ENCODE measurements around the gene MYT1. TPM values are rescaled to one million over a fixed set of nuclear protein-coding genes. Genes with fewer than 3 reads are reported as not detected.
A peak's percentile ranks its signal among the peaks of the same experiment; 100 is the strongest.

The MYT1 gene
- total and polyA plus RNA-seq, 4 donors, result under 0.01 to 6.5 (median 0.08) TPM

DNA sequence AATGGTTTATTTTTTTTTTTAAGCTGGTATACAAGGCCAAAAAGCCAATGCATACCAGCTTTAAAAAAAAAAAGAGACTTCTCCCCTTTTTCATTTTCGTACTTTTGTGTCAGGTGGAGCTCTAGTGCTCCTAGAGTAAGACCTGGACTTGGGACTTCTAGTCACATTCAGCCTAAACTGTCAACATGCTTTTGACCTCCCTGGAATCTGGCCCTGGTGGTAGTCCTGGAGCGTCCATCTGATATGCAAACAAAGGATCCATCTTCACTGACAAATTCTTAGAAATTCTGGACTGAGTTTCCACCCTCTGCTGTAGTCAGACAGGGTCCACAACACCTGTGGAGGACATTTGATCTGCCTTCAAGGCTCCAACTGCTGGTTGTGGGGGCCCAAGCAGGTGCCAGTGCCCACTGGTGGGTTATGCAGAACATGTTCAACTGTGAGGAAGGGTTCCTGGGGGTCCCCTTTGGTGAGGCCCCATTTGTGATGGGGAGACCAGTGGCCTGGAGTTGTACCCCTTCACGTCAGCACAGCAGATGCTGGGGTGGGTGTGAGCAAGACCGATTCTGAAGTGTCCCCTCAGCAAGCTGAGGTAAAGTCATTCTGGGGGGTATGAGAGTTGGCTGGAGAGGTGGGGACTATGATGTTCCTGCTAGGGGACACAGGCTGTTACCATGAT, 78.7 kb downstream of the MYT1 start:
- DNase-seq (ENCODE audit: low spot score), result no peak
- WGBS, result 58% methylated on average over 4 of the region's 4 CpGs
- no peak overlapping the region for H3K4me3 ChIP-seq (ENCODE audit: low read depth in 1 of 3, low read length in 3 of 3)
- peaks cover 3 to 30% (median 21%) of the 10 kb centered on the region in 4 donors for H3K4me1 ChIP-seq (ENCODE audit: control insufficient read depth in 4 of 4, insufficient read depth in 4 of 4, low read length in 3 of 4)
- no peak for TF ChIP-seq GABPA (IDR thresholded peaks at IDR 0.05 in 1 of 2, conservative IDR thresholded peaks at IDR 0.05 in 1 of 2)
- TF ChIP-seq, protein P1, sequence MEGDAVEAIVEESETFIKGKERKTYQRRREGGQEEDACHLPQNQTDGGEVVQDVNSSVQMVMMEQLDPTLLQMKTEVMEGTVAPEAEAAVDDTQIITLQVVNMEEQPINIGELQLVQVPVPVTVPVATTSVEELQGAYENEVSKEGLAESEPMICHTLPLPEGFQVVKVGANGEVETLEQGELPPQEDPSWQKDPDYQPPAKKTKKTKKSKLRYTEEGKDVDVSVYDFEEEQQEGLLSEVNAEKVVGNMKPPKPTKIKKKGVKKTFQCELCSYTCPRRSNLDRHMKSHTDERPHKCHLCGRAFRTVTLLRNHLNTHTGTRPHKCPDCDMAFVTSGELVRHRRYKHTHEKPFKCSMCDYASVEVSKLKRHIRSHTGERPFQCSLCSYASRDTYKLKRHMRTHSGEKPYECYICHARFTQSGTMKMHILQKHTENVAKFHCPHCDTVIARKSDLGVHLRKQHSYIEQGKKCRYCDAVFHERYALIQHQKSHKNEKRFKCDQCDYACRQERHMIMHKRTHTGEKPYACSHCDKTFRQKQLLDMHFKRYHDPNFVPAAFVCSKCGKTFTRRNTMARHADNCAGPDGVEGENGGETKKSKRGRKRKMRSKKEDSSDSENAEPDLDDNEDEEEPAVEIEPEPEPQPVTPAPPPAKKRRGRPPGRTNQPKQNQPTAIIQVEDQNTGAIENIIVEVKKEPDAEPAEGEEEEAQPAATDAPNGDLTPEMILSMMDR (IDR thresholded peaks at IDR 0.05; ENCODE audit: low read depth, low read length, missing input control), result no peak
- peak; percentile 99 for TF ChIP-seq HNF4A (conservative IDR thresholded peaks at IDR 0.05)
- peak; percentile 93 for TF ChIP-seq FOXA2 (IDR thresholded peaks at IDR 0.05)
- TF ChIP-seq YY1 (IDR thresholded peaks at IDR 0.05), result peak; percentile 86
- TF ChIP-seq TAF1 (conservative IDR thresholded peaks at IDR 0.05), result no peak
- peak; percentile 93 for TF ChIP-seq FOXA1 (IDR thresholded peaks at IDR 0.05)
- TF ChIP-seq SP1 (IDR thresholded peaks at IDR 0.05), result peak; percentile 93
- peak; percentile 83 to 92 for TF ChIP-seq RXRA (IDR thresholded peaks at IDR 0.05)
- TF ChIP-seq EGR1 (IDR thresholded peaks at IDR 0.05; ENCODE audit: low read depth in 2 of 2), result no peak
- TF ChIP-seq, protein P2, sequence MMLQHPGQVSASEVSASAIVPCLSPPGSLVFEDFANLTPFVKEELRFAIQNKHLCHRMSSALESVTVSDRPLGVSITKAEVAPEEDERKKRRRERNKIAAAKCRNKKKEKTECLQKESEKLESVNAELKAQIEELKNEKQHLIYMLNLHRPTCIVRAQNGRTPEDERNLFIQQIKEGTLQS (IDR thresholded peaks at IDR 0.05), result no peak
- peak; percentile 58 to 62 for TF ChIP-seq RAD21 (IDR thresholded peaks at IDR 0.05)
- TF ChIP-seq JUND (IDR thresholded peaks at IDR 0.05), result peak in 1 of 2 donors; percentile 69
- TF ChIP-seq, protein P3, sequence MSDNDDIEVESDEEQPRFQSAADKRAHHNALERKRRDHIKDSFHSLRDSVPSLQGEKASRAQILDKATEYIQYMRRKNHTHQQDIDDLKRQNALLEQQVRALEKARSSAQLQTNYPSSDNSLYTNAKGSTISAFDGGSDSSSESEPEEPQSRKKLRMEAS (IDR thresholded peaks at IDR 0.05), result no peak
- peak; percentile 95 for TF ChIP-seq NR2F2 (IDR thresholded peaks at IDR 0.05)
- TF ChIP-seq, protein P4, sequence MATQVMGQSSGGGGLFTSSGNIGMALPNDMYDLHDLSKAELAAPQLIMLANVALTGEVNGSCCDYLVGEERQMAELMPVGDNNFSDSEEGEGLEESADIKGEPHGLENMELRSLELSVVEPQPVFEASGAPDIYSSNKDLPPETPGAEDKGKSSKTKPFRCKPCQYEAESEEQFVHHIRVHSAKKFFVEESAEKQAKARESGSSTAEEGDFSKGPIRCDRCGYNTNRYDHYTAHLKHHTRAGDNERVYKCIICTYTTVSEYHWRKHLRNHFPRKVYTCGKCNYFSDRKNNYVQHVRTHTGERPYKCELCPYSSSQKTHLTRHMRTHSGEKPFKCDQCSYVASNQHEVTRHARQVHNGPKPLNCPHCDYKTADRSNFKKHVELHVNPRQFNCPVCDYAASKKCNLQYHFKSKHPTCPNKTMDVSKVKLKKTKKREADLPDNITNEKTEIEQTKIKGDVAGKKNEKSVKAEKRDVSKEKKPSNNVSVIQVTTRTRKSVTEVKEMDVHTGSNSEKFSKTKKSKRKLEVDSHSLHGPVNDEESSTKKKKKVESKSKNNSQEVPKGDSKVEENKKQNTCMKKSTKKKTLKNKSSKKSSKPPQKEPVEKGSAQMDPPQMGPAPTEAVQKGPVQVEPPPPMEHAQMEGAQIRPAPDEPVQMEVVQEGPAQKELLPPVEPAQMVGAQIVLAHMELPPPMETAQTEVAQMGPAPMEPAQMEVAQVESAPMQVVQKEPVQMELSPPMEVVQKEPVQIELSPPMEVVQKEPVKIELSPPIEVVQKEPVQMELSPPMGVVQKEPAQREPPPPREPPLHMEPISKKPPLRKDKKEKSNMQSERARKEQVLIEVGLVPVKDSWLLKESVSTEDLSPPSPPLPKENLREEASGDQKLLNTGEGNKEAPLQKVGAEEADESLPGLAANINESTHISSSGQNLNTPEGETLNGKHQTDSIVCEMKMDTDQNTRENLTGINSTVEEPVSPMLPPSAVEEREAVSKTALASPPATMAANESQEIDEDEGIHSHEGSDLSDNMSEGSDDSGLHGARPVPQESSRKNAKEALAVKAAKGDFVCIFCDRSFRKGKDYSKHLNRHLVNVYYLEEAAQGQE (IDR thresholded peaks at IDR 0.05), result peak; percentile 82
- TF ChIP-seq HNF4G (IDR thresholded peaks at IDR 0.05), result peak; percentile 94
- TF ChIP-seq, protein P5, sequence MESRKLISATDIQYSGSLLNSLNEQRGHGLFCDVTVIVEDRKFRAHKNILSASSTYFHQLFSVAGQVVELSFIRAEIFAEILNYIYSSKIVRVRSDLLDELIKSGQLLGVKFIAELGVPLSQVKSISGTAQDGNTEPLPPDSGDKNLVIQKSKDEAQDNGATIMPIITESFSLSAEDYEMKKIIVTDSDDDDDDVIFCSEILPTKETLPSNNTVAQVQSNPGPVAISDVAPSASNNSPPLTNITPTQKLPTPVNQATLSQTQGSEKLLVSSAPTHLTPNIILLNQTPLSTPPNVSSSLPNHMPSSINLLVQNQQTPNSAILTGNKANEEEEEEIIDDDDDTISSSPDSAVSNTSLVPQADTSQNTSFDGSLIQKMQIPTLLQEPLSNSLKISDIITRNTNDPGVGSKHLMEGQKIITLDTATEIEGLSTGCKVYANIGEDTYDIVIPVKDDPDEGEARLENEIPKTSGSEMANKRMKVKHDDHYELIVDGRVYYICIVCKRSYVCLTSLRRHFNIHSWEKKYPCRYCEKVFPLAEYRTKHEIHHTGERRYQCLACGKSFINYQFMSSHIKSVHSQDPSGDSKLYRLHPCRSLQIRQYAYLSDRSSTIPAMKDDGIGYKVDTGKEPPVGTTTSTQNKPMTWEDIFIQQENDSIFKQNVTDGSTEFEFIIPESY (IDR thresholded peaks at IDR 0.05), result no peak
- H3K27me3 ChIP-seq (ENCODE audit: control insufficient read depth in 4 of 4, insufficient read depth in 4 of 4, low read length in 3 of 4), result no peaks in the 10 kb centered on the region
- H3K27ac ChIP-seq (ENCODE audit: low read depth in 1 of 2, low read length in 2 of 2), result peak overlapping the region; percentile 52 to 63
- no peaks in the 10 kb centered on the region for H3K36me3 ChIP-seq (ENCODE audit: control insufficient read depth in 4 of 4, insufficient read depth in 3 of 4, low read depth in 1 of 4, low read length in 3 of 4)
- H3K9me3 ChIP-seq (ENCODE audit: control insufficient read depth in 4 of 4, low read length in 3 of 4), result no peaks in the 10 kb centered on the region
- H3K9ac ChIP-seq (ENCODE audit: low read depth in 1 of 2, low read length in 2 of 2), result no peak overlapping the region
